CD4-positive, alpha-beta T cell (primary cell): ENCODE measurements around the gene CPNE9. TPM values are rescaled to one million over a fixed set of nuclear protein-coding genes. Genes with fewer than 3 reads are reported as not detected.

Experiments
- ATAC-seq: fragments of 200-7000 bp; cut with Tn5 transposase; one replicate; pipeline ENCODE4 v1.10.0; 2022; ENCODE audit warnings: mild to moderate bottlenecking; ENCODE audit not compliant: poor library complexity
- CTCF ChIA-PET: fragments of 350-600 bp; sonication (Branson Sonifier 250); formaldehyde crosslinking; loops from one replicate; lab custom pipeline; 2021; ENCODE audit warnings: antibody characterized with exemption, inconsistent platforms; lab: Charles Lee
- POLR2A ChIA-PET: fragments of 350-600 bp; sonication (Branson Sonifier 250); formaldehyde crosslinking; loops from one replicate; lab custom pipeline; 2021; ENCODE audit warnings: antibody characterized with exemption, inconsistent platforms; lab: Charles Lee
- DNase-seq, 14 experiments: peaks; one replicate each; pipeline ENCODE4 v3.0.0-alpha.2; 2013 to 2020; ENCODE audit warnings: mixed read lengths in 2 of 14
- H3K27ac ChIP-seq, 2 donors: one replicate each; pipeline versions ENCODE4 v1.5.1 to v1.7.0; 2013; ENCODE audit warnings: low read length in 2 of 2, low read depth in 1 of 2, mild to moderate bottlenecking in 1 of 2
- H3K27me3 ChIP-seq, 2 experiments: 1 replicate in 1 of 2; 2 replicates in 1 of 2; pipeline versions ENCODE4 v1.6.1 to v1.7.0; 2013; ENCODE audit warnings: low read length in 2 of 2, control low read depth in 1 of 2, mild to moderate bottlenecking in 1 of 2, moderate library complexity in 1 of 2; ENCODE audit not compliant: insufficient read depth in 2 of 2, control insufficient read depth in 1 of 2
- H3K36me3 ChIP-seq: one replicate; pipeline ENCODE4 v1.6.1; 2013; ENCODE audit warnings: low read length, control low read depth; ENCODE audit not compliant: insufficient read depth
- H3K4me1 ChIP-seq: one replicate; pipeline ENCODE4 v1.6.1; 2013; ENCODE audit warnings: low read length, control low read depth; ENCODE audit not compliant: insufficient read depth
- H3K4me3 ChIP-seq: one replicate; pipeline ENCODE4 v1.5.1; 2013; ENCODE audit warnings: mild to moderate bottlenecking, low read length, moderate library complexity
- H3K9me3 ChIP-seq, 2 experiments: 1 replicate in 1 of 2; 2 replicates in 1 of 2; pipeline versions ENCODE4 v1.6.1 to v1.7.0; 2013; ENCODE audit warnings: low read length in 2 of 2, mild to moderate bottlenecking in 2 of 2, control low read depth in 1 of 2, moderate library complexity in 1 of 2; ENCODE audit not compliant: control insufficient read depth in 1 of 2, insufficient read depth in 1 of 2
- H3K27ac Mint-ChIP-seq: one replicate; pipeline ENCODE4 v1.8.0; 2020; ENCODE audit warnings: mixed read lengths
- H3K27me3 Mint-ChIP-seq: one replicate; pipeline ENCODE4 v1.8.0; 2021; ENCODE audit warnings: mixed read lengths
- H3K36me3 Mint-ChIP-seq: one replicate; pipeline ENCODE4 v1.8.0; 2021; ENCODE audit warnings: low read depth, mixed read lengths
- H3K4me1 Mint-ChIP-seq: one replicate; pipeline ENCODE4 v1.8.0; 2021; ENCODE audit warnings: low read depth, mixed read lengths
- H3K4me3 Mint-ChIP-seq: one replicate; pipeline ENCODE4 v1.8.0; 2020; ENCODE audit warnings: mild to moderate bottlenecking, mixed read lengths
- H3K9me3 Mint-ChIP-seq: one replicate; pipeline ENCODE4 v1.8.0; 2020; ENCODE audit warnings: mixed read lengths
- intact Hi-C, 2 experiments: fragments of 100-400 bp; cut with DNase I in 1 of 2; cut with micrococcal nuclease in 1 of 2; formaldehyde crosslinking; loops; one replicate each; pipeline versions ENCODE4 v1.15.1 to v1.9.0; 2023 to 2025; cut with DNase I, micrococcal nuclease
- total RNA-seq, 174 experiments: library from RNA in 2 of 174; stranded (reverse) in 2 of 174; gene quantifications; one replicate each; pipeline ENCODE4 v1.2.3 and lab custom pipeline; 2021 to 2026
- TF ChIP-seq, protein P1 (sequence below): fragments of 200-600 bp; IDR thresholded peaks from one replicate; pipeline ENCODE4 v1.8.0; 2022; ENCODE audit warnings: antibody characterized with exemption, mild to moderate bottlenecking

CPNE9 gene
- total RNA-seq, 2 experiments from 2014 or later: 0.33 to 0.45 TPM

DNA sequence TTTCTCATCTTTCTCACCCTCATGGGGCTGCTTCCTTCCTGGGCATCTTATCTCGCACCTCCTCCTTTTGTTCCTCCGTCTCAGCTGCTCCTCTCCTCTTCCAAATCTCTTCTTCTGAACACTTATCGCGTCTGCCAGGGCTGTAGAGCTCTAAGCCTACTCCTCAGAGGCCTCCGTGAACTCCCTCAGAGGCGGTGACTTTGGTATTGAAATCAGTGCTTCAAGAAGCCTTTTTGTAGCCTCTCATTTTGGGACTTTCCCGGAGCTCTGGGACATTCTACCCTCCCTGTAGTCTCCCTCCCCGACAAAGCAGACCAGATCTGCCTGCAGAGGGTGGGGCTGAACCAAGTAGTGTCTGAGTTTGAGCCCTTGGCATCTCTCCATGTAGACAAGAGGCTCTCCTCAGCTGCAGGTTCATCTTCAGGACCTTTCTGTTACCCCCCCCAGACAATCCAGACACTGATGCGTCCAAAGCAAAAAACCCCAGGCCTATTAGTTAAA, 17.5 kb upstream of the CPNE9 start:
- H3K9me3 ChIP-seq: no peaks in the 10 kb centered on the region
- H3K36me3 Mint-ChIP-seq: peaks cover 97% of the 10 kb centered on the region
- TF ChIP-seq, protein P1, sequence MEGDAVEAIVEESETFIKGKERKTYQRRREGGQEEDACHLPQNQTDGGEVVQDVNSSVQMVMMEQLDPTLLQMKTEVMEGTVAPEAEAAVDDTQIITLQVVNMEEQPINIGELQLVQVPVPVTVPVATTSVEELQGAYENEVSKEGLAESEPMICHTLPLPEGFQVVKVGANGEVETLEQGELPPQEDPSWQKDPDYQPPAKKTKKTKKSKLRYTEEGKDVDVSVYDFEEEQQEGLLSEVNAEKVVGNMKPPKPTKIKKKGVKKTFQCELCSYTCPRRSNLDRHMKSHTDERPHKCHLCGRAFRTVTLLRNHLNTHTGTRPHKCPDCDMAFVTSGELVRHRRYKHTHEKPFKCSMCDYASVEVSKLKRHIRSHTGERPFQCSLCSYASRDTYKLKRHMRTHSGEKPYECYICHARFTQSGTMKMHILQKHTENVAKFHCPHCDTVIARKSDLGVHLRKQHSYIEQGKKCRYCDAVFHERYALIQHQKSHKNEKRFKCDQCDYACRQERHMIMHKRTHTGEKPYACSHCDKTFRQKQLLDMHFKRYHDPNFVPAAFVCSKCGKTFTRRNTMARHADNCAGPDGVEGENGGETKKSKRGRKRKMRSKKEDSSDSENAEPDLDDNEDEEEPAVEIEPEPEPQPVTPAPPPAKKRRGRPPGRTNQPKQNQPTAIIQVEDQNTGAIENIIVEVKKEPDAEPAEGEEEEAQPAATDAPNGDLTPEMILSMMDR: no peak
- DNase-seq (no peak), ATAC-seq (no peak)
- H3K4me1 ChIP-seq: no peaks in the 10 kb centered on the region
- H3K4me1 Mint-ChIP-seq: no peaks in the 10 kb centered on the region
- H3K4me3 Mint-ChIP-seq: no peak overlapping the region
- POLR2A ChIA-PET: no interaction called here
- no peak overlapping the region for H3K4me3 ChIP-seq
- H3K27me3 ChIP-seq: no peaks in the 10 kb centered on the region
- intact Hi-C loops: no loop called here
- no peaks in the 10 kb centered on the region for H3K27me3 Mint-ChIP-seq
- H3K9me3 Mint-ChIP-seq: no peaks in the 10 kb centered on the region
- H3K36me3 ChIP-seq: peaks cover 98% of the 10 kb centered on the region
- H3K27ac Mint-ChIP-seq: no peak overlapping the region
- CTCF ChIA-PET: no interaction called here
- H3K27ac ChIP-seq: no peak overlapping the region

DNA sequence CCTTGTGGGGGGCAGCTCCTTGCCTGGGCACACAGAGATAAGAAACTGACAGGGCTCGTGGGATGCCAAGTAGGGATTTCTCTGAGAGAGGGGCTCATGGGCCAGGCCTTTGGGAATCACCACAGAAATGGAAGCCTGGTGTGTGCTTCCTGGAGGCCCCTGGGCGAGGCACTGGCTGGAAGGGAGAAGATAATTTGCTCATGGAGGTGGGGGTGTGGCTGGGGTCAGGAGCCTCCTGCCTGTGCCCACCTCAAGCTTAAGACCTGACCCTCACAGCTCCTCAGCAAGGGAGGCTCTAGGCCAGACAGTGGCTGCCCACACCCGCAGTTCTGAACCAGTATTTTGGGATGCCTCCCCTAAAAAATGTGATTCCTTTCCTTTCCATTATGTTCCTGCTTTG, 16.9 kb upstream of the CPNE9 start:
- ChIA-PET CTCF (no interaction called here), POLR2A (no interaction called here)
- Mint-ChIP-seq H3K4me3 (no peak overlapping the region), H3K4me1 (no peaks in the 10 kb centered on the region), H3K36me3 (peaks cover 97% of the 10 kb centered on the region), H3K9me3 (no peaks in the 10 kb centered on the region), H3K27ac (no peak overlapping the region), H3K27me3 (no peaks in the 10 kb centered on the region)
- no peak for ATAC-seq
- no peak overlapping the region for H3K4me3 ChIP-seq
- H3K9me3 ChIP-seq: no peaks in the 10 kb centered on the region
- peaks cover 98% of the 10 kb centered on the region for H3K36me3 ChIP-seq
- TF ChIP-seq, protein P1: no peak
- intact Hi-C loops: no loop called here
- no peak for DNase-seq
- H3K27ac ChIP-seq: no peak overlapping the region
- H3K4me1 ChIP-seq: no peaks in the 10 kb centered on the region
- H3K27me3 ChIP-seq: no peaks in the 10 kb centered on the region

DNA sequence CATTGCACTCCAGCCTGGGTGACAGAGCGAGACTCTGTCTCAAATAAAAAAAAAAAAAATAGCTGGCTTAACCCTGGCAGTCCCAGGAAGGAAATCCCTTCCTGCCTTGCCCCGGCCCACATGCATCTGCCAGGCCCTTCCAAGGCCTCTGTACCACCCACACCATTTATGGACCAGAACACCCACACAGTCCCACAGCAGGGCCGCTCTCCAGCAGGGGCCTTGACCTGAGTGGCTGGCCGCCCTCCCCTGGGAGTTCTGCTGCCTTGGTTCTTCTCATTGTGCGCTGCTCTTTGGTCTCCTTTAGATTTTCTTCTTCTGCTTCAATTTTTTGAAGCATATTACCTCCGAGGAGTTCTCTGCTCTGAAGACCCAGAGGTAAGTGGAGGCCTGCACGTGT, 16.1 kb upstream of the CPNE9 start:
- Mint-ChIP-seq H3K4me1 (no peaks in the 10 kb centered on the region), H3K27ac (no peak overlapping the region), H3K9me3 (no peaks in the 10 kb centered on the region), H3K36me3 (peaks cover 96% of the 10 kb centered on the region), H3K27me3 (no peaks in the 10 kb centered on the region), H3K4me3 (no peak overlapping the region)
- TF ChIP-seq, protein P1: no peak
- H3K4me3 ChIP-seq: no peak overlapping the region
- intact Hi-C loops: no loop called here
- POLR2A ChIA-PET: no interaction called here
- no peaks in the 10 kb centered on the region for H3K4me1 ChIP-seq
- H3K27me3 ChIP-seq: no peaks in the 10 kb centered on the region
- H3K9me3 ChIP-seq: no peaks in the 10 kb centered on the region
- CTCF ChIA-PET: no interaction called here
- H3K27ac ChIP-seq: no peak overlapping the region
- H3K36me3 ChIP-seq: peaks cover 98% of the 10 kb centered on the region
- DNase-seq (no peak), ATAC-seq (no peak)
